Measurements from ENCODE around the gene STAB1.

The STAB1 gene

DNA sequence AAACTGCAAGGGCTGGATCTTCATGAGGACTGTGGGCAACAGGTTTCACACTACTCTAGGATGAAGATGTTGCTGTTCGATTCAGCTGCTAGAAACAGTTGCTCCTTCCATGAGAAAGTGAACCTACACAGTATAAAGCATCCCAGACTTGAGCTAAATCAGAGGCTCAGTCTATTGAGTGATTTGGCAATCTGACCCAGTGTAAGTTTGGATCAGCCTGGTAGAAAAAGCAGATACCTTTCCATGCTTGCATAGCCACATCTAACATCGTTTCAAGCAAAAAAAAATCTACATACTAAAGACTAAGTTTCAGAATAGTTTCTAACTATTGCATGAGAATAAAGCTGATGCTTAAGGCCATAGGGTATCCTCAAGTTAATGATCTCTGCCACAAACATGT lies 45.9 kb downstream of the STAB1 start:
- H3K9me3 ChIP-seq (ENCODE audit: control insufficient read depth, low read length): no peaks in the 10 kb centered on the region
- TF ChIP-seq, protein P1, sequence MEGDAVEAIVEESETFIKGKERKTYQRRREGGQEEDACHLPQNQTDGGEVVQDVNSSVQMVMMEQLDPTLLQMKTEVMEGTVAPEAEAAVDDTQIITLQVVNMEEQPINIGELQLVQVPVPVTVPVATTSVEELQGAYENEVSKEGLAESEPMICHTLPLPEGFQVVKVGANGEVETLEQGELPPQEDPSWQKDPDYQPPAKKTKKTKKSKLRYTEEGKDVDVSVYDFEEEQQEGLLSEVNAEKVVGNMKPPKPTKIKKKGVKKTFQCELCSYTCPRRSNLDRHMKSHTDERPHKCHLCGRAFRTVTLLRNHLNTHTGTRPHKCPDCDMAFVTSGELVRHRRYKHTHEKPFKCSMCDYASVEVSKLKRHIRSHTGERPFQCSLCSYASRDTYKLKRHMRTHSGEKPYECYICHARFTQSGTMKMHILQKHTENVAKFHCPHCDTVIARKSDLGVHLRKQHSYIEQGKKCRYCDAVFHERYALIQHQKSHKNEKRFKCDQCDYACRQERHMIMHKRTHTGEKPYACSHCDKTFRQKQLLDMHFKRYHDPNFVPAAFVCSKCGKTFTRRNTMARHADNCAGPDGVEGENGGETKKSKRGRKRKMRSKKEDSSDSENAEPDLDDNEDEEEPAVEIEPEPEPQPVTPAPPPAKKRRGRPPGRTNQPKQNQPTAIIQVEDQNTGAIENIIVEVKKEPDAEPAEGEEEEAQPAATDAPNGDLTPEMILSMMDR (IDR thresholded peaks at IDR 0.05): no peak
- no peaks in the 10 kb centered on the region for H3K36me3 ChIP-seq (ENCODE audit: control insufficient read depth, insufficient read depth, low read length)
- no peaks in the 10 kb centered on the region for H3K27me3 ChIP-seq (ENCODE audit: control insufficient read depth, insufficient read depth, low read length)
- no peak overlapping the region for H3K4me3 ChIP-seq (ENCODE audit: low read depth, low read length)
- H2AFZ ChIP-seq: no peak overlapping the region
- H3K4me2 ChIP-seq (ENCODE audit: low read length): no peak overlapping the region
- H3K27ac ChIP-seq: no peak overlapping the region
- H3K79me2 ChIP-seq: peaks cover 19% of the 10 kb centered on the region
- H3K9ac ChIP-seq: no peak overlapping the region
- peaks cover 24% of the 10 kb centered on the region for H3K4me1 ChIP-seq

DNA sequence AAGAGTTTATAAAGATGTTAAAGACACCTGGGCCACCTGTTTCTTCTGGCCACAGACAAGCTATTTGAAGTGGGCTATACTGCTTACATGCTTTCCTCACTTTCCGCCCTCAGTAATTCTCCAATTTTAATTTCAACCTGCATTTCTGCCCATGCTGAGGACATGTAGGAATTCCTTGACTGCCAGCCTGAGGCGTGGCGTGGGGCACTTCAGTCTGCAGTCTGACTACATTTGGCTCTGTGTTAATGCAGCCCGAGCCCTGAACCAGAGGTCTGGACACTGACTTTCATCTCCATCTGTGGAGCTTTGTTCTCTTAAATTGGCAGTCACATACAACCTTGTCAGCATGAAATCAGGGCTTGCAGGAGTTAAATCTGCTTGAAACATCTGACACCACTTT lies 49.8 kb downstream of the STAB1 start:
- TF ChIP-seq, protein P1 (IDR thresholded peaks at IDR 0.05): no peak
- Histone ChIP-seq H2AFZ (no peak overlapping the region), H3K36me3 (ENCODE audit: control insufficient read depth, insufficient read depth, low read length) (no peaks in the 10 kb centered on the region), H3K27ac (no peak overlapping the region), H3K9me3 (ENCODE audit: control insufficient read depth, low read length) (no peaks in the 10 kb centered on the region), H3K4me2 (ENCODE audit: low read length) (no peak overlapping the region), H3K9ac (no peak overlapping the region), H3K4me3 (ENCODE audit: low read depth, low read length) (no peak overlapping the region), H3K79me2 (no peaks in the 10 kb centered on the region), H3K4me1 (peaks cover 2% of the 10 kb centered on the region), H3K27me3 (ENCODE audit: control insufficient read depth, insufficient read depth, low read length) (no peaks in the 10 kb centered on the region)

DNA sequence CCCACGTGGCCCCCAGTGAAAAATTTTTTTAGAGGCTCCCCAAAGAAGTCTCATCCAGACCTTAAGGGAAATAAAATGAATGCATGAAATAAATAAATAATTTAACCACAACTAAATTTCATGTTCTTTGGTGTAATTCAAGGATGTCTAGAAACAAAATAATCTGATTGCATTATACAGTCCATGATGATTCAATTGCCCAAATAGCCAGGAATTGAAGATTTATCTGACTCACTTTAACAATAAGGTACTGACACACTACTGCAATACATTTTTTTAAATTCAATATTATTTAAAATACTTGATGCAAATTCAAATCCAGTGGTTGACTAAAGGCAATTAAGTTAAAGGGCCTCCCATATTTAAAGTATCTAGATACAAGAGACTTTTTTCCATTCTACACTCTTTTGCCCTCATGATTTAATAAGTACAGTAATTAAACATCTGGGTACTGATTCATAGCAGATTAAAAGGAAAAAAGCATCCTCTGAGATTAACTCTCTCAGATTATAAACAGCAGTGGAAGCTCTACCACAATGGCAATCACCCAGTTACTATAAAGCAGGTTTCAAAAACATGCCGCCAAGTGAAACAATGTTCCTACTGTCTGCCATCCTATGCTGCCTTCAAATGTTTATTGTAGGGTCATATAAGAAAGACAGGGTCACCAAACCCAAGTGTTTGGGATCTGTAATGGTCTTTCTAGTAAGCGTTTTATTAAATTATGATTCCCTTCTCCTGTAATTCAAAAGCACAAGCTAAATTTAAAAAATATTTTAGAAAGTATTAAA lies 51.2 kb downstream of the STAB1 start:
- Histone ChIP-seq H3K4me2 (ENCODE audit: low read length) (no peak overlapping the region), H2AFZ (no peak overlapping the region), H3K4me3 (ENCODE audit: low read depth, low read length) (no peak overlapping the region), H3K79me2 (no peaks in the 10 kb centered on the region), H3K9ac (no peak overlapping the region), H3K9me3 (ENCODE audit: control insufficient read depth, low read length) (no peaks in the 10 kb centered on the region), H3K36me3 (ENCODE audit: control insufficient read depth, insufficient read depth, low read length) (no peaks in the 10 kb centered on the region), H3K27me3 (ENCODE audit: control insufficient read depth, insufficient read depth, low read length) (no peaks in the 10 kb centered on the region), H3K27ac (no peak overlapping the region), H3K4me1 (no peaks in the 10 kb centered on the region)
- TF ChIP-seq, protein P1 (IDR thresholded peaks at IDR 0.05): no peak

DNA sequence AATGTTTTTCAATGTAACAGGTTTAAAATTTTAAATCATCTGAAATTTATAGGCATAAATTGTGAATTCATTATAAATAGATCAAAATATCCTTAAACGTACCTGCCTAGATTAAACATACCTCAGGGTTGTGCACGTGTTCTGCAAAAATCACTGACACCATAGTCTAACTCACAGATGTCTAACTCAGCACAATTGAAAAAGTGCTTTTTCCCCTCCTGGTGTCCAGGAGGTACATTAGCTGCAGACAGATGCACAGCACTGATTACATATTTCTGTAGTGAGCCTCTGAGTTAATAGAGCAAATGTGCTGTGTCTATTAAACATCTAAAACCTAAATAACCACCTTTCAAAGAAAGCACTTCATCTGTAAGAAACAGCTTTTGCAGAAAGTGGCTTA lies 52.0 kb downstream of the STAB1 start:
- TF ChIP-seq, protein P1 (IDR thresholded peaks at IDR 0.05): no peak
- Histone ChIP-seq H3K9ac (no peak overlapping the region), H2AFZ (no peak overlapping the region), H3K27ac (no peak overlapping the region), H3K4me2 (ENCODE audit: low read length) (no peak overlapping the region), H3K4me1 (no peaks in the 10 kb centered on the region), H3K27me3 (ENCODE audit: control insufficient read depth, insufficient read depth, low read length) (no peaks in the 10 kb centered on the region), H3K9me3 (ENCODE audit: control insufficient read depth, low read length) (no peaks in the 10 kb centered on the region), H3K79me2 (no peaks in the 10 kb centered on the region), H3K36me3 (ENCODE audit: control insufficient read depth, insufficient read depth, low read length) (no peaks in the 10 kb centered on the region), H3K4me3 (ENCODE audit: low read depth, low read length) (no peak overlapping the region)

DNA sequence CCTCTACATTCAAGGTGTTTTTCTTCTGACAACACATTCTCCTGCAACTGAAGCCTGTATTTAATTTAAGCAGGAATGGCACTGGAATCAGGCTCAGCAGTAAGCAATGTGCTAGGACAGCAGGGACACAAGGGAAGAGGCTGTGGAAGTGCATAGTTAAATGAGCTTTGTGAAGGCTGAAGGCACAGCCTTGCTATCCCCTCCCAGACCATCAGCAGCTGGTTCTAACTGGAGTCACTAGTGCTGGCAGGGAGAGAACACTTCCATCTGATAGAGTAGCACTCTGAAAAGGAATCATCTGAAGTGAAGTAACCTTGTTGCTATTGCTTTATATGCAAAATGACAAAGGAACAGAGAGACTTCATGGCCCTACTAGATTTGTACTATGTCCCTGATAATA lies 56.0 kb downstream of the STAB1 start:
- Histone ChIP-seq H3K4me1 (peaks cover 2% of the 10 kb centered on the region), H2AFZ (no peak overlapping the region), H3K36me3 (ENCODE audit: control insufficient read depth, insufficient read depth, low read length) (no peaks in the 10 kb centered on the region), H3K4me2 (ENCODE audit: low read length) (no peak overlapping the region), H3K27ac (no peak overlapping the region), H3K9ac (no peak overlapping the region), H3K79me2 (no peaks in the 10 kb centered on the region), H3K9me3 (ENCODE audit: control insufficient read depth, low read length) (no peaks in the 10 kb centered on the region), H3K27me3 (ENCODE audit: control insufficient read depth, insufficient read depth, low read length) (no peaks in the 10 kb centered on the region), H3K4me3 (ENCODE audit: low read depth, low read length) (no peak overlapping the region)
- TF ChIP-seq, protein P1 (IDR thresholded peaks at IDR 0.05): no peak

Data from parathyroid adenoma (tissue), 2 donors.